HUES64 (cell line): ENCODE measurements around the gene HOXB2.

ENCODE experiments used
- H3K27ac ChIP-seq: 2 replicates; pipeline ENCODE4 v1.7.0; 2013; ENCODE audit warnings: low read depth, low read length, inconsistent platforms
- H3K27me3 ChIP-seq: 2 replicates; pipeline ENCODE4 v1.6.1; 2013; ENCODE audit warnings: mild to moderate bottlenecking, low read length; ENCODE audit not compliant: insufficient read depth
- H3K36me3 ChIP-seq: 2 replicates; pipeline ENCODE4 v1.6.1; 2013; ENCODE audit warnings: mild to moderate bottlenecking, low read length; ENCODE audit not compliant: insufficient read depth
- H3K4me1 ChIP-seq: 2 replicates; pipeline ENCODE4 v1.6.1; 2013; ENCODE audit warnings: mild to moderate bottlenecking, low read length, moderate library complexity; ENCODE audit not compliant: insufficient read depth
- H3K4me3 ChIP-seq: 2 replicates; pipeline ENCODE4 v1.5.1; 2013; ENCODE audit warnings: mild to moderate bottlenecking, low read length, moderate library complexity
- H3K9ac ChIP-seq: 2 replicates; pipeline ENCODE4 v1.6.1; 2013; ENCODE audit warnings: mild to moderate bottlenecking, low read depth, low read length
- H3K9me3 ChIP-seq: 2 replicates; pipeline ENCODE4 v1.6.1; 2013; ENCODE audit warnings: low read depth, low read length; ENCODE audit not compliant: insufficient read depth
- WGBS: fragments of 150-250, 120-280 bp; methylation state at CpG from one replicate; pipeline ENCODE4 v1.1.7; 2013; ENCODE audit warnings: missing lambda C conversion rate; 5-methylcytosine and 5-hydroxymethylcytosine counted together

HOXB2 gene

GRCh38 chr17:48577946-48578615, 33.2 kb upstream of the HOXB2 start, which contains the start of gene HOXB4:
Gene HOXB4, minus strand, starts transcription at chr17:48578350. Its CDS starts 31 bp downstream, at chr17:48578319.
- H3K9me3 ChIP-seq, result no peaks in the 10 kb centered on the region
- H3K4me3 ChIP-seq, result peak within 1 kb of the TSS; percentile 49
- WGBS, result under 1% methylated on average over 58 of the region's 58 CpGs
- H3K36me3 ChIP-seq, result no peaks in the 10 kb centered on the region
- 0 out of 2 replicates have a peak, but pooled peaks cover 4% of the 10 kb centered on the region for H3K4me1 ChIP-seq
- H3K27ac ChIP-seq, result no peak within 1 kb of the TSS
- peaks cover 100% of the 10 kb centered on the region for H3K27me3 ChIP-seq
- H3K9ac ChIP-seq, result no peak within 1 kb of the TSS

GRCh38 chr17:48577330-48577945, 32.5 kb upstream of the HOXB2 start:
- Histone ChIP-seq H3K9me3 (no peaks in the 10 kb centered on the region), H3K27me3 (peaks cover 100% of the 10 kb centered on the region), H3K4me3 (no peak overlapping the region), H3K27ac (no peak overlapping the region), H3K36me3 (no peaks in the 10 kb centered on the region), H3K9ac (no peak overlapping the region), H3K4me1 (0 out of 2 replicates have a peak, but pooled peaks cover 4% of the 10 kb centered on the region)
- WGBS, result under 1% methylated on average over 18 of the region's 19 CpGs

- H3K9me3 ChIP-seq, result no peaks in the 10 kb centered on the region
- H3K27ac ChIP-seq, result no peak overlapping the region
- peaks cover 100% of the 10 kb centered on the region for H3K27me3 ChIP-seq
- no peaks in the 10 kb centered on the region for H3K36me3 ChIP-seq
- 0 out of 2 replicates have a peak, but pooled peaks cover 4% of the 10 kb centered on the region for H3K4me1 ChIP-seq
- H3K9ac ChIP-seq, result no peak overlapping the region
- H3K4me3 ChIP-seq, result no peak overlapping the region
- 3% methylated on average over 35 of the region's 43 CpGs for WGBS
Observed at GRCh38 chr17:48576479-48577309, 31.8 kb upstream of the HOXB2 start.

- no peaks in the 10 kb centered on the region for H3K36me3 ChIP-seq
- no peaks in the 10 kb centered on the region for H3K9me3 ChIP-seq
- H3K4me3 ChIP-seq, result no peak overlapping the region
- WGBS, result 6% methylated on average over 22 of the region's 22 CpGs
- no peak overlapping the region for H3K9ac ChIP-seq
- H3K27me3 ChIP-seq, result peaks cover 100% of the 10 kb centered on the region
- peaks cover 8% of the 10 kb centered on the region; the same call in 1 of the 2 replicates for H3K4me1 ChIP-seq
- H3K27ac ChIP-seq, result no peak overlapping the region
Observed at GRCh38 chr17:48575673-48576478, 31.0 kb upstream of the HOXB2 start.

GRCh38 chr17:48575066-48575582, 30.2 kb upstream of the HOXB2 start:
- Histone ChIP-seq H3K9ac (no peak overlapping the region), H3K9me3 (no peaks in the 10 kb centered on the region), H3K27me3 (peaks cover 100% of the 10 kb centered on the region), H3K27ac (no peak overlapping the region), H3K36me3 (no peaks in the 10 kb centered on the region), H3K4me1 (peaks cover 15% of the 10 kb centered on the region; the same call in 1 of the 2 replicates), H3K4me3 (no peak overlapping the region)
- WGBS, result 21% methylated on average over 6 of the region's 7 CpGs

GRCh38 chr17:48574505-48575065, 29.7 kb upstream of the HOXB2 start:
- Histone ChIP-seq H3K36me3 (no peaks in the 10 kb centered on the region), H3K27me3 (peaks cover 100% of the 10 kb centered on the region), H3K9ac (no peak overlapping the region), H3K9me3 (no peaks in the 10 kb centered on the region), H3K4me3 (no peak overlapping the region), H3K27ac (no peak overlapping the region), H3K4me1 (peaks cover 20% of the 10 kb centered on the region; the same call in 1 of the 2 replicates)
- 16% methylated on average over 8 of the region's 8 CpGs for WGBS

GRCh38 chr17:48571826-48572417, 27.0 kb upstream of the HOXB2 start:
- no peaks in the 10 kb centered on the region for H3K36me3 ChIP-seq
- H3K4me1 ChIP-seq, result peaks cover 26% of the 10 kb centered on the region
- 9% methylated on average over 1 of the region's 1 CpG for WGBS
- H3K4me3 ChIP-seq, result no peak overlapping the region
- no peak overlapping the region for H3K27ac ChIP-seq
- H3K9ac ChIP-seq, result no peak overlapping the region
- no peaks in the 10 kb centered on the region for H3K9me3 ChIP-seq
- peaks cover 100% of the 10 kb centered on the region for H3K27me3 ChIP-seq

GRCh38 chr17:48571024-48571818, 26.3 kb upstream of the HOXB2 start:
- H3K4me1 ChIP-seq, result peaks cover 26% of the 10 kb centered on the region
- no peak overlapping the region for H3K4me3 ChIP-seq
- no peak overlapping the region for H3K27ac ChIP-seq
- no peak overlapping the region for H3K9ac ChIP-seq
- 2% methylated on average over 26 of the region's 26 CpGs for WGBS
- no peaks in the 10 kb centered on the region for H3K9me3 ChIP-seq
- no peaks in the 10 kb centered on the region for H3K36me3 ChIP-seq
- peaks cover 100% of the 10 kb centered on the region for H3K27me3 ChIP-seq

- Histone ChIP-seq H3K27me3 (peaks cover 100% of the 10 kb centered on the region), H3K4me1 (peaks cover 26% of the 10 kb centered on the region), H3K9me3 (no peaks in the 10 kb centered on the region), H3K4me3 (no peak overlapping the region), H3K27ac (no peak overlapping the region), H3K9ac (no peak overlapping the region), H3K36me3 (no peaks in the 10 kb centered on the region)
- WGBS, result 3% methylated on average over 19 of the region's 19 CpGs
Observed at GRCh38 chr17:48570325-48571023, 25.6 kb upstream of the HOXB2 start.
